DND-41 (cell line): ENCODE measurements around the gene STMND1.

Experiments
- ATAC-seq: fragments of 200-7000 bp; cut with Tn5 transposase; 3 replicates; pipeline ENCODE4 v1.9.1; 2021; ENCODE audit warnings: low read depth; ENCODE audit not compliant: insufficient read depth
- DNase-seq: peaks from one replicate; pipeline ENCODE4 v3.0.0-alpha.2; 2020
- H2AFZ ChIP-seq: 2 replicates; pipeline ENCODE4 v1.6.0; 2012; ENCODE audit warnings: low read depth, low read length
- H3K27ac ChIP-seq: 2 replicates; pipeline ENCODE4 v1.5.1; 2012; ENCODE audit warnings: low read length, inconsistent platforms
- H3K27me3 ChIP-seq: fragments of 200-600 bp; sonication (generic); 2 replicates; pipeline ENCODE4 v1.6.0; 2012; ENCODE audit warnings: low read length, mild to moderate bottlenecking, inconsistent platforms; ENCODE audit not compliant: insufficient read depth, poor library complexity
- H3K36me3 ChIP-seq: 2 replicates; pipeline ENCODE4 v1.5.1; 2012; ENCODE audit warnings: low read length, inconsistent platforms; ENCODE audit not compliant: insufficient read depth
- H3K4me1 ChIP-seq: 2 replicates; pipeline ENCODE4 v1.5.1; 2012; ENCODE audit warnings: mild to moderate bottlenecking, low read length; ENCODE audit not compliant: insufficient read depth
- H3K4me2 ChIP-seq: 2 replicates; pipeline ENCODE4 v1.6.0; 2012; ENCODE audit warnings: mild to moderate bottlenecking, moderate library complexity, low read length, inconsistent platforms; ENCODE audit not compliant: insufficient read depth
- H3K4me3 ChIP-seq, 2 experiments: fragments of 200-600 bp in 1 of 2; shearing (Covaris generic) in 1 of 2; 2 replicates each; pipeline ENCODE4 v1.5.1; 2012 to 2016; ENCODE audit warnings: inconsistent platforms in 2 of 2, low read length in 2 of 2, mild to moderate bottlenecking in 2 of 2, low read depth in 1 of 2, moderate library complexity in 1 of 2
- H3K79me2 ChIP-seq: 2 replicates; pipeline ENCODE4 v1.6.0; 2012; ENCODE audit warnings: low read length, inconsistent platforms; ENCODE audit not compliant: insufficient read depth
- H3K9ac ChIP-seq: 2 replicates; pipeline ENCODE4 v1.6.0; 2012; ENCODE audit warnings: low read depth, mild to moderate bottlenecking, inconsistent platforms, low read length, moderate library complexity
- H3K9me3 ChIP-seq: 2 replicates; pipeline ENCODE4 v1.5.1; 2012; ENCODE audit warnings: low read length, moderate library complexity, mild to moderate bottlenecking, inconsistent platforms; ENCODE audit not compliant: insufficient read depth, severe bottlenecking
- H4K20me1 ChIP-seq: 2 replicates; pipeline ENCODE4 v1.6.0; 2012; ENCODE audit warnings: low read length; ENCODE audit not compliant: insufficient read depth
- EZH2 ChIP-seq: IDR thresholded peaks from 3 replicates; pipeline ENCODE4 v1.6.1; 2012; ENCODE audit warnings: borderline replicate concordance, low read depth, mild to moderate bottlenecking, moderate library complexity, low read length, inconsistent platforms; ENCODE audit not compliant: severe bottlenecking
- TF ChIP-seq, protein P1 (sequence below): IDR thresholded peaks from 2 replicates; pipeline ENCODE4 v1.5.1; 2012; ENCODE audit warnings: borderline replicate concordance, low read length, moderate library complexity, mild to moderate bottlenecking; ENCODE audit not compliant: poor library complexity, severe bottlenecking; ENCODE audit errors: extremely low read depth

The STMND1 gene

DNA sequence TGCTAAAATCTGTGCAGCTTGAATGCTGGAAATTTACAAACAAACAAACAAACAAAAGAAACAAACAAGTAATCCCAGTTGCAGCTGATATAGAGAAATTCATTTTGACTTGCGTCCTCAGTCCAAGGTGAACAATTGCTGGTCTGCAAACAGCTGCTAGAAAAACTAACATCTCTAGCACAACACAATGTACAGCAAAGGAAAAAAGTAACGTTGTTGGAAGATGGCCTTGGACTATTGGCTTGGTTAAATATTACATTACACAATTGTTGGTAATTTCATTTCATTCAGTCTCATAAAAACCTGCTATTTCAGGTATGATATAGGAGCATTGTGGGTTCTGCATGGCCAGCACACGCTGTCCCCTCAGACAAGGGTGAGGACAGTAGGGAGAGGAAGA is 50.0 kb downstream of the STMND1 start:
- Histone ChIP-seq H3K27ac (no peak overlapping the region), H3K79me2 (no peaks in the 10 kb centered on the region), H3K9me3 (peaks cover 15% of the 10 kb centered on the region), H3K36me3 (no peaks in the 10 kb centered on the region), H3K4me2 (no peak overlapping the region), H2AFZ (no peak overlapping the region), H3K4me3 (no peak overlapping the region), H3K9ac (no peak overlapping the region), H3K27me3 (no peaks in the 10 kb centered on the region), H3K4me1 (no peaks in the 10 kb centered on the region), H4K20me1 (no peaks in the 10 kb centered on the region)
- ATAC-seq (no peak), DNase-seq (no peak)
- TF ChIP-seq EZH2: no peak
- TF ChIP-seq, protein P1, sequence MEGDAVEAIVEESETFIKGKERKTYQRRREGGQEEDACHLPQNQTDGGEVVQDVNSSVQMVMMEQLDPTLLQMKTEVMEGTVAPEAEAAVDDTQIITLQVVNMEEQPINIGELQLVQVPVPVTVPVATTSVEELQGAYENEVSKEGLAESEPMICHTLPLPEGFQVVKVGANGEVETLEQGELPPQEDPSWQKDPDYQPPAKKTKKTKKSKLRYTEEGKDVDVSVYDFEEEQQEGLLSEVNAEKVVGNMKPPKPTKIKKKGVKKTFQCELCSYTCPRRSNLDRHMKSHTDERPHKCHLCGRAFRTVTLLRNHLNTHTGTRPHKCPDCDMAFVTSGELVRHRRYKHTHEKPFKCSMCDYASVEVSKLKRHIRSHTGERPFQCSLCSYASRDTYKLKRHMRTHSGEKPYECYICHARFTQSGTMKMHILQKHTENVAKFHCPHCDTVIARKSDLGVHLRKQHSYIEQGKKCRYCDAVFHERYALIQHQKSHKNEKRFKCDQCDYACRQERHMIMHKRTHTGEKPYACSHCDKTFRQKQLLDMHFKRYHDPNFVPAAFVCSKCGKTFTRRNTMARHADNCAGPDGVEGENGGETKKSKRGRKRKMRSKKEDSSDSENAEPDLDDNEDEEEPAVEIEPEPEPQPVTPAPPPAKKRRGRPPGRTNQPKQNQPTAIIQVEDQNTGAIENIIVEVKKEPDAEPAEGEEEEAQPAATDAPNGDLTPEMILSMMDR: no peak

DNA sequence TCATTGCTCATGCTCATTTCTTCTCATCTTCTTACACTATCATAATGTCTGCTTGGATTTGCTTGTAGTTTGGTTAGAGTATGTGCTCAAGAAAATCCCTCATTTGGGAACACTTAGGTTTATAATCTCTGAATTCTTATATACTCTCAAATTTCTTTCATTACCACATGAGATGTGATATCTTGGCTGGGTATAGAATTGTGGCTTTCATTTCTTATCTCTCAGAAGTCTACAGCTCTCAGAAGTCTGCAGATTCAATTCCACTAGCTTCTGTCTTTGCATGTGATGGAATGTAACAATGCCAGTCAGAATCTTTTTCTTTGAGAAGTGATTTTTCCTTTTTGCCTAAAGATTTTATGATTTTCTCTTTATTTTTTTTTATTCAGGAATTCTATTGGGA is 50.9 kb downstream of the STMND1 start:
- TF ChIP-seq, protein P1: no peak
- no peak for TF ChIP-seq EZH2
- no peak overlapping the region for H3K4me3 ChIP-seq
- H4K20me1 ChIP-seq: no peaks in the 10 kb centered on the region
- no peak overlapping the region for H3K9ac ChIP-seq
- no peaks in the 10 kb centered on the region for H3K27me3 ChIP-seq
- no peak overlapping the region for H2AFZ ChIP-seq
- ATAC-seq: no peak
- H3K36me3 ChIP-seq: no peaks in the 10 kb centered on the region
- no peak for DNase-seq
- no peaks in the 10 kb centered on the region for H3K4me1 ChIP-seq
- peaks cover 15% of the 10 kb centered on the region for H3K9me3 ChIP-seq
- no peak overlapping the region for H3K4me2 ChIP-seq
- H3K79me2 ChIP-seq: no peaks in the 10 kb centered on the region
- no peak overlapping the region for H3K27ac ChIP-seq

DNA sequence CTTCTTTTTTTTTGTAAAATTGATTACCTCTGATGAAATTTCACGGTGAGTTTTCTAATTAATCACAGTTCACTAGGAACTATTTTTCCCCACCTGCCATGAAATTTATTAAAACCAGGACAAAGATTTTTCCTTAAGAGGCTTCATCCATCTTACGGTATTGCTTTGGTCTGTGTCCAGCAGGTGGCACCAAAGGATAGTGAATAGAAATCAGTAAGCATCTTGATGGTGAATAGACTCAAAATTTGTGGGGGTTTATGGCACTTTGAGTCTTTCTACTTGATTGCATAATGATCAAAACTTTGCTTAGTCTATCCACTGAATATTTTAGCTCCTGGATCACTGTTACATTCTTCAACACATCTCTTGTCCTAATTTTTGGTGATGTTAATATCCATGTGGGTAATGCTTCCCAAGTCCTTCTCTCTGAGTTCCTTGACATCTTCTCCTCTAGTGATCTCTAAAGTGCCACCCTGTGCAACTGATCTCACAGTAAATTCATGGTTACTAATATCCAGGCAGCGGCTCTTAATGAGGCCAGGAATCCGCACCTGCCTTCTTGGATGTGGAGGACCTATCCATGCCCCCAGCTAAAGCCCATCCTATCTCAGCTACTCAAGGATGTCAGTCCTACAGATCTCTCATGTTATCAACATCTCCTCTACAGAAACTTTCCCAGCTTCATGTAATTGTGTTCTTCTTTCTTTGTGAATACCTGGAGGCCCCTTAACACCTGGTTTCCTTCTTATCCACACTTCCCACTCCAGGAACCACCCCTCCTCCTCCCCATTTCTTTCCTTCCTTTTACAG is 54.5 kb downstream of the STMND1 start:
- Histone ChIP-seq H3K27me3 (no peaks in the 10 kb centered on the region), H3K4me2 (no peak overlapping the region), H3K4me1 (no peaks in the 10 kb centered on the region), H3K27ac (no peak overlapping the region), H3K79me2 (no peaks in the 10 kb centered on the region), H3K36me3 (no peaks in the 10 kb centered on the region), H3K9me3 (peaks cover 15% of the 10 kb centered on the region), H3K9ac (no peak overlapping the region), H4K20me1 (no peaks in the 10 kb centered on the region), H3K4me3 (no peak overlapping the region), H2AFZ (no peak overlapping the region)
- ATAC-seq (peak; percentile 63; the same call in 2 of the 3 replicates), DNase-seq (peak; percentile 47)
- no peak for TF ChIP-seq EZH2
- TF ChIP-seq, protein P1: peak; percentile 86
